Naive thymus-derived CD8-positive, alpha-beta T cell (primary cell): ENCODE measurements around the gene SEMA4B. TPM values are rescaled to one million over a fixed set of nuclear protein-coding genes. Genes with fewer than 3 reads are reported as not detected.

Experiments used
- polyA plus RNA-seq, 3 donors: library from polyadenylated mRNA; unstranded; fragments of 300-500 nt; fragmentation: Illumina TruSeq; gene quantifications; one replicate each; pipeline ENCODE4 v1.2.3, GENCODE V29; 2021
- total RNA-seq, 8 experiments: library from RNA in 2 of 8; stranded (reverse) in 2 of 8; gene quantifications; one replicate each; pipeline ENCODE4 v1.2.3 and lab custom pipeline; 2021 to 2026

SEMA4B gene
- total and polyA plus RNA-seq, 5 experiments from 2014 or later: 4.1 to 25.1 (median 6.8) TPM

Other genes with a start within 250 kb of the SEMA4B start
- 10 to 100 TPM; 13.8 to 14.5 TPM for gene ZNF710, start 200.0 kb upstream of the SEMA4B start, total RNA-seq
- gene ZNF710, start 200.0 kb upstream of the SEMA4B start, polyA plus RNA-seq: 1 to 10 TPM in 1 of 3 donors, under 1 TPM in 2; 0.23 to 1.8 (median 0.47) TPM
- 10 to 100 TPM; 26.9 to 29.6 TPM for gene IDH2, start 98.9 kb upstream of the SEMA4B start, total RNA-seq
- gene IDH2, start 98.9 kb upstream of the SEMA4B start, polyA plus RNA-seq: 10 to 100 TPM; 71.5 to 97.7 (median 80.1) TPM
- gene CIB1, start 32.6 kb downstream of the SEMA4B start, total RNA-seq: 100 to 1,000 TPM; 110 TPM
- 100 to 1,000 TPM; 232 to 246 (median 232) TPM for gene CIB1, start 32.6 kb downstream of the SEMA4B start, polyA plus RNA-seq
- gene GDPGP1, start 32.9 kb downstream of the SEMA4B start, total RNA-seq: 10 to 100 TPM; 12.0 to 12.4 TPM
- 1 to 10 TPM in 2 of 3 donors, under 1 TPM in 1; 0.50 to 2.2 (median 1.3) TPM for gene GDPGP1, start 32.9 kb downstream of the SEMA4B start, polyA plus RNA-seq
- 1 to 10 TPM in 1 of 2 experiments, under 1 TPM in 1; 0.71 to 1.0 TPM for gene TTLL13, start 48.2 kb downstream of the SEMA4B start, total RNA-seq
- not detected for gene TTLL13, start 48.2 kb downstream of the SEMA4B start, polyA plus RNA-seq
- 10 to 100 TPM; 47.7 to 53.3 TPM for gene NGRN, start 64.3 kb downstream of the SEMA4B start, total RNA-seq
- gene NGRN, start 64.3 kb downstream of the SEMA4B start, polyA plus RNA-seq: 10 to 100 TPM; 25.9 to 42.9 (median 26.5) TPM
- gene ZNF774, start 151.0 kb downstream of the SEMA4B start, total RNA-seq: 1 to 10 TPM in 1 of 2 experiments, under 1 TPM in 1; 0.42 to 1.5 TPM
- under 1 TPM in 2 of 3 donors, not detected in 1; 0.13 to 0.89 TPM for gene ZNF774, start 151.0 kb downstream of the SEMA4B start, polyA plus RNA-seq
- 100 to 1,000 TPM; 101 to 110 TPM for gene IQGAP1, start 186.9 kb downstream of the SEMA4B start, total RNA-seq
- 100 to 1,000 TPM in 1 of 3 donors, 10 to 100 TPM in 2; 73.9 to 126 (median 74.2) TPM for gene IQGAP1, start 186.9 kb downstream of the SEMA4B start, polyA plus RNA-seq